ENCODE results near the gene SLC22A16.

DNA sequence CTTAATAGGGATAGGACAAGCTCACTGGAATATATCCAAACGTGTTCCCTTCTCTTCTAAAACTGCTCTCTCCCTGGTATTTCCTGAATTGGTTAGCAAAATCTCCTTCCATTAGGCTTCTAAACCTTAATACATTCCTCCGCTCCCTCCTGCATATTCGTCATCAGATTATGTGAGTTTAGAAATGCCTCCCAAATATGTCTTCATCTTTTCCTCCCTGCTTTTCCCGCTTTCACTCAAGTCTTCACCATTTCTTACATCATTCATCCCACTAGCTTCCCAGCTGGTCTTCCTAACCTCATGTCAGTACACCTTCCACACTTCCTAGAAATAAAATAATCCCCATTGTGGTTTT, 26.9 kb downstream of the SLC22A16 start:
- TF ChIP-seq EZH2phosphoT487 (IDR thresholded peaks at IDR 0.05; ENCODE audit: insufficient read depth, low read depth) (no peak), EZH2 (IDR thresholded peaks at IDR 0.05; ENCODE audit: insufficient read depth, poor library complexity, severe bottlenecking) (no peak)
